ENCODE measurements around the gene CACNG4.

DNA sequence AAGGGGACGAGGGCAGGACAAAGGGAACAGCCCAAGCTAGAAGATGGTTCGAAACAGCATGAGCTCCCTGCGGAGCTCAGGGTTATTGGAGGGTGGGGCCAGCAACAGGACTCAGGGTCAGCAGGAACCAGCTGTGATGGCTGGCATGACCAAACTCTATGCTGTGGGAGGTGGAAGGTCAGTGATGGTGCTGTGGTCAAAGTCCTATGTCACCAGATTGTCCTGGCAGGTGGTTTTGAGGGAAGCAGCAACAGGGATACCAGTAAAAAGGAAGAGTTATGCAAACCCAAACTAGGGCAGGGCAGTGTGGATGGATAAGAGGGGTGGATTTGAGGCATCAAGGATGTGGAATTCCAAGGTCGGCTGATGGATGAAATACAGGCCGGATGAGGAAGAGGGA is 32.4 kb downstream of the CACNG4 start:
- TF ChIP-seq, protein P1, sequence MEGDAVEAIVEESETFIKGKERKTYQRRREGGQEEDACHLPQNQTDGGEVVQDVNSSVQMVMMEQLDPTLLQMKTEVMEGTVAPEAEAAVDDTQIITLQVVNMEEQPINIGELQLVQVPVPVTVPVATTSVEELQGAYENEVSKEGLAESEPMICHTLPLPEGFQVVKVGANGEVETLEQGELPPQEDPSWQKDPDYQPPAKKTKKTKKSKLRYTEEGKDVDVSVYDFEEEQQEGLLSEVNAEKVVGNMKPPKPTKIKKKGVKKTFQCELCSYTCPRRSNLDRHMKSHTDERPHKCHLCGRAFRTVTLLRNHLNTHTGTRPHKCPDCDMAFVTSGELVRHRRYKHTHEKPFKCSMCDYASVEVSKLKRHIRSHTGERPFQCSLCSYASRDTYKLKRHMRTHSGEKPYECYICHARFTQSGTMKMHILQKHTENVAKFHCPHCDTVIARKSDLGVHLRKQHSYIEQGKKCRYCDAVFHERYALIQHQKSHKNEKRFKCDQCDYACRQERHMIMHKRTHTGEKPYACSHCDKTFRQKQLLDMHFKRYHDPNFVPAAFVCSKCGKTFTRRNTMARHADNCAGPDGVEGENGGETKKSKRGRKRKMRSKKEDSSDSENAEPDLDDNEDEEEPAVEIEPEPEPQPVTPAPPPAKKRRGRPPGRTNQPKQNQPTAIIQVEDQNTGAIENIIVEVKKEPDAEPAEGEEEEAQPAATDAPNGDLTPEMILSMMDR (IDR thresholded peaks at IDR 0.05), result no peak
- no peak for TF ChIP-seq EZH2 (IDR thresholded peaks at IDR 0.05)
